ACC112 (cell line): Measurements from ENCODE around the gene COX7A2L.
"Not testable (repeated sequence)": the region's sequence is repeated elsewhere in the genome, so short reads cannot be mapped to it uniquely, and the experiment has no call there.

ENCODE experiments used
- H2AFZ ChIP-seq: fragments of 200-600 bp; sonication (generic); one replicate; pipeline ENCODE4 v1.6.0; 2017; ENCODE audit warnings: antibody characterized with exemption, low read length; ENCODE audit not compliant: unreplicated experiment
- H3K27ac ChIP-seq: fragments of 200-600 bp; sonication (generic); 2 replicates; pipeline ENCODE4 v1.5.1; 2014; ENCODE audit warnings: low read depth, mild to moderate bottlenecking, antibody characterized with exemption, low read length, moderate library complexity
- H3K27me3 ChIP-seq: fragments of 200-600 bp; sonication (generic); 2 replicates; pipeline ENCODE4 v1.6.1; 2014; ENCODE audit warnings: mild to moderate bottlenecking, antibody characterized with exemption, low read length, moderate library complexity, mixed read lengths; ENCODE audit not compliant: insufficient read depth
- H3K36me3 ChIP-seq: fragments of 200-600 bp; sonication (generic); 2 replicates; pipeline ENCODE4 v1.6.1; 2016; ENCODE audit warnings: mild to moderate bottlenecking, antibody characterized with exemption, low read length, moderate library complexity, mixed read lengths; ENCODE audit not compliant: insufficient read depth
- H3K4me1 ChIP-seq: fragments of 200-600 bp; sonication (generic); one replicate; pipeline ENCODE4 v1.6.1; 2016; ENCODE audit warnings: low read length, mixed read lengths; ENCODE audit not compliant: insufficient read depth, unreplicated experiment, control insufficient read depth
- H3K4me3 ChIP-seq: fragments of 200-600 bp; sonication (generic); 2 replicates; pipeline ENCODE4 v1.5.1; 2014; ENCODE audit warnings: mild to moderate bottlenecking, low read depth, low read length
- H3K79me2 ChIP-seq: fragments of 200-600 bp; sonication (generic); one replicate; pipeline ENCODE4 v1.6.0; 2016; ENCODE audit warnings: low read length; ENCODE audit not compliant: control insufficient read depth, unreplicated experiment, insufficient read depth

Gene COX7A2L

GRCh38 chr2:42338567-42339190, 22.3 kb downstream of the COX7A2L start:
- no peak overlapping the region for H3K4me3 ChIP-seq
- peaks cover 17% of the 10 kb centered on the region for H3K36me3 ChIP-seq
- H3K79me2 ChIP-seq: peaks cover 25% of the 10 kb centered on the region
- no peaks in the 10 kb centered on the region for H3K27me3 ChIP-seq
- H2AFZ ChIP-seq: no peak overlapping the region
- no peak overlapping the region for H3K27ac ChIP-seq
- H3K4me1 ChIP-seq: peaks cover 24% of the 10 kb centered on the region

GRCh38 chr2:42337846-42338566, 23.0 kb downstream of the COX7A2L start:
- Histone ChIP-seq H3K36me3 (peaks cover 15% of the 10 kb centered on the region; the same call in 1 of the 2 replicates), H3K27me3 (no peaks in the 10 kb centered on the region), H3K4me3 (no peak overlapping the region), H3K4me1 (peaks cover 21% of the 10 kb centered on the region), H3K79me2 (peaks cover 19% of the 10 kb centered on the region), H3K27ac (no peak overlapping the region), H2AFZ (no peak overlapping the region)

DNA sequence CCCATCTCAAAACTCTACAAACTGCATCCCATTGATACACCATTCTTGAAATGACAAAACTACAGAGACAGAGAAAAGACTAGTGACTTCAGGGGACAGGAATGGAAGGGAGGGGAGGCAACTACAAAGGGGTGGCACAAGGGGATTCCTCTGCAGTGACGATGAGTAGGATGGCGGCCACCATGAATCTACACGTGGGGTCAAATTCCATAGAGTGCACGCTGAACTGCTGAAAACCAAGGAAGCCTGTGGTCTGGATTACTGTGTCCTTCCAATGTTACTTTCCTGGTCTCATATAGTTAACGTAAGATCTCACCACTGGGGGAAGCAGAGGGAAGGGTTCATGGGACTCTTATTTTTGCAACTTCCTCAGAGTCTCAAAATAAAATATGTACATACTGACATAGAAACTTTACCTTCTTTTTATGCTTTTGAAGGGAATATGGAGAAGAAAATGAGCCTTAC, 23.6 kb downstream of the COX7A2L start:
- H3K79me2 ChIP-seq: peaks cover 18% of the 10 kb centered on the region
- H3K36me3 ChIP-seq: peaks cover 17% of the 10 kb centered on the region
- H3K27me3 ChIP-seq: no peaks in the 10 kb centered on the region
- peaks cover 15% of the 10 kb centered on the region for H3K4me1 ChIP-seq
- H2AFZ ChIP-seq: no peak overlapping the region
- H3K27ac ChIP-seq: no peak overlapping the region
- H3K4me3 ChIP-seq: no peak overlapping the region

DNA sequence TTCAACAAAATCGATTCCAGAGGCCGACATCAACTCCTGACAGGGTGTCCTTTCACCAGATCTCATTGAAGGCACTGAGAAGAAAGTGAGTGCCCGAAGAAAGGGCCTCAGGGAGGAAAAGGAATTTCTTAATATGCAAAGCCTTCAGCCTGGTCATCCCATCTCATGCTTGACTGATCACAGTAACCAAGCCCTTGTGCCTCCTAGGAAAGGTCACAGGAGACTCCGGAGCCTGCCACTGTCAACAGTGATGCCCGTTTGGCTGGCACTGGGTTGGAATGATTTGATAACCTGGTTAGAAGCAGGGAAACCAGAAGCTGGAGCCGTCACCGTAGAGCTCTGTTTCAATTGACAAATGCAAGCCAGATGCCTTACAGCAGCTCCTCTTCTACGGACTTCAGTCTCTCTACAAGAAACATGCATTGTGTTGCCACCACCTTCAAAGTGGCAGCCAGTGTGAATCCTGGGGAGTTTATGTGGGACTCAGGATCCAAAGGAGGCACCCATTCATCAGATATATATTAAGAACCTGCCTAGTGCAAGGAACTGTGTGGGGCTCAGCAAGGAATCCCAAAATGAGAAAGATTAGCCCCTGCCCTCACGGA, 24.6 kb downstream of the COX7A2L start:
- Histone ChIP-seq H3K27ac (no peak overlapping the region), H3K4me3 (no peak overlapping the region), H2AFZ (no peak overlapping the region), H3K79me2 (peaks cover 13% of the 10 kb centered on the region), H3K36me3 (peaks cover 25% of the 10 kb centered on the region), H3K27me3 (no peaks in the 10 kb centered on the region), H3K4me1 (peaks cover 13% of the 10 kb centered on the region)

- Histone ChIP-seq H3K79me2 (peaks cover 5% of the 10 kb centered on the region), H3K4me3 (no peak overlapping the region), H3K36me3 (peaks cover 25% of the 10 kb centered on the region), H2AFZ (no peak overlapping the region), H3K4me1 (peaks cover 10% of the 10 kb centered on the region), H3K27me3 (no peaks in the 10 kb centered on the region), H3K27ac (no peak overlapping the region)
These were observed 25.4 kb downstream of the COX7A2L start for GRCh38 chr2:42335514-42336104.

GRCh38 chr2:42334865-42335264, 26.2 kb downstream of the COX7A2L start:
- Histone ChIP-seq H3K36me3 (peaks cover 30% of the 10 kb centered on the region), H3K4me1 (peaks cover 10% of the 10 kb centered on the region)
- H2AFZ ChIP-seq, H3K27ac ChIP-seq, H3K27me3 ChIP-seq, H3K4me3 ChIP-seq, H3K79me2 ChIP-seq: not testable (repeated sequence)

DNA sequence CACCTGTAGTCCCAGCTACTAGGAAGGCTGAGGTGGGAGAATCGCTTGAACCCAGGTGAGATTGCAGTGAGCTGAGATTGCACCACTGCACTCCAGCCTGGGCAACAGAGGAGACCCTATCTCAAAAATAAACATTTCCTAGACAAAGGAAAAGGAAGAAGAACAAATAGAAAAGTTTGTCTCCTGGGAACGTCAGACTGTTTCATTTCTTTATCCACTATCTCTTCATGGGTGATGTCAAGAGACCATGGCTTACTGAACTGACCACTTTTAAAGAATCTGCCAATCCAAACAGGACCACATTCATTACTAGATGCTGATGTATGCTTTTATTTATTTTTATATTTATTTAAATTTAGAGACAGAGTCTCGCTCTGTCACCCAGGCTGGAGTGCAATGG, 26.8 kb downstream of the COX7A2L start:
- no peaks in the 10 kb centered on the region for H3K27me3 ChIP-seq
- no peak overlapping the region for H3K27ac ChIP-seq
- no peaks in the 10 kb centered on the region for H3K79me2 ChIP-seq
- peaks cover 10% of the 10 kb centered on the region for H3K4me1 ChIP-seq
- peaks cover 33% of the 10 kb centered on the region for H3K36me3 ChIP-seq
- no peak overlapping the region for H2AFZ ChIP-seq
- no peak overlapping the region for H3K4me3 ChIP-seq

GRCh38 chr2:42333579-42333978, 27.4 kb downstream of the COX7A2L start:
- Histone ChIP-seq H3K79me2 (no peaks in the 10 kb centered on the region), H2AFZ (no peak overlapping the region), H3K4me3 (no peak overlapping the region), H3K27ac (no peak overlapping the region), H3K36me3 (peaks cover 33% of the 10 kb centered on the region), H3K4me1 (peaks cover 10% of the 10 kb centered on the region), H3K27me3 (no peaks in the 10 kb centered on the region)

DNA sequence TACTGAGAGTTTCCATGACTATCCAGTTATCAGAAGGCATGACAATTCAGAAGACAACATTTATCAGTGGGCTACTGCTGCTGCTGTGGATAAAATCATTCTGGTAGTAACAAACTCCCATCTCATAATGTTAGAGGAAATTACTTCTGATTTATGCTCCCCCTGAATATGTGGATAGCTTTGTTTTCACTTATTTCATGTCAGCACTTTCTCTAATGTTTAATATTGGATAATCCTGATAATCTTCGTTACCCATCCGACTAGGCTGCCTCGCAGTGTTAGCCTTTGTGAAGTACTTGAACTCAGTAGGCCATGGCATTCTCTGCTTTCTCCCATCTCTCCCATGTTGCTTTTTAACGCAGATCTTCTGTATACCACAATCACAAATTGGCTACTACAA, 28.4 kb downstream of the COX7A2L start:
- Histone ChIP-seq H2AFZ (no peak overlapping the region), H3K4me1 (peaks cover 10% of the 10 kb centered on the region), H3K4me3 (no peak overlapping the region), H3K27me3 (no peaks in the 10 kb centered on the region), H3K27ac (no peak overlapping the region), H3K36me3 (peaks cover 33% of the 10 kb centered on the region), H3K79me2 (no peaks in the 10 kb centered on the region)

- H3K79me2 ChIP-seq: no peaks in the 10 kb centered on the region
- H2AFZ ChIP-seq: no peak overlapping the region
- H3K27me3 ChIP-seq: no peaks in the 10 kb centered on the region
- no peak overlapping the region for H3K27ac ChIP-seq
- no peak overlapping the region for H3K4me3 ChIP-seq
- H3K4me1 ChIP-seq: peaks cover 10% of the 10 kb centered on the region
- H3K36me3 ChIP-seq: peaks cover 28% of the 10 kb centered on the region
These were observed 29.3 kb downstream of the COX7A2L start for GRCh38 chr2:42331569-42332284.
